Limb (tissue), 2 donors: ENCODE results near the gene VWF.
"Not testable (repeated sequence)": the region's sequence is repeated elsewhere in the genome, so short reads cannot be mapped to it uniquely, and the experiment has no call there.

Experiments
- DNase-seq, 2 donors: peaks; one replicate each; pipeline ENCODE4 v3.0.0-alpha.2; 2016; ENCODE audit errors: extremely low spot score in 2 of 2

The VWF gene

DNA sequence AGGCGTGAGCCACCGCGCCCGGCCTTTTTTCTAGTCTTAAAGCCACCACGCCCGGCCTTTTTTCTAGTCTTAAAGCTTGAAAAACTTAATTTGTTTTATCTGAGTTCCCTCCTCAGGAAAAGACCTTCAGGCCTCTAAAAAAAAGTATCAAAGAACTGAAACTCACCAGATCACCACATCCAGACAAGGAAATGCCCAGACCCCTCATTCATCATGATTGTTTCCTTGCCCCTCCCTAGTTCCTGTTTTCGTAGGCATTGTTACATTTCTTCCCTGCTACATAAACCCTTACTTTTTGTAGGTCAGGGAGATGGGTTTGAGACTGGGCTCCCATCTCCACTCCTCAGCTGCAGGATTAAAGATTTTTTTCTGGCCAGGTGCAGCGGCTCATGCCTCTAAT is 21.1 kb upstream of the VWF start:
- DNase-seq = no peak

DNA sequence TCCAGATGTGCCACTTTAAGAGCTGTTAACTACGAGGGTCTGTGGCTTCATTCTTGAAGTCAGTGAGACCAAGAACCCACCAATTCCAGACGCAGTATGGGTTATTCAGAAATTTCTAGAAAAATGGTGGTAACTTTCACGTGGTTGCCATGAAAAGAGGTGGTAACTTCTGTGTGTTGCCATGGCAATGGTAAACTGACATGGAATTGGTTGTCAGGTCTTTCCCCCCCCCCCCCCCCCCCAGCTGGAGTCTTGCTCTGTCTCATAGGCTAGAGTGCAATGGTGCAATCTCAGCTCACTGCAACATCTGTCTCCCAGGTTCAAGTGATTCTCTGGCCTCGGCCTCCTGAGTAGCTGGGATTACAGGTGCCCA is 18.8 kb upstream of the VWF start:
- DNase-seq = no peak

DNA sequence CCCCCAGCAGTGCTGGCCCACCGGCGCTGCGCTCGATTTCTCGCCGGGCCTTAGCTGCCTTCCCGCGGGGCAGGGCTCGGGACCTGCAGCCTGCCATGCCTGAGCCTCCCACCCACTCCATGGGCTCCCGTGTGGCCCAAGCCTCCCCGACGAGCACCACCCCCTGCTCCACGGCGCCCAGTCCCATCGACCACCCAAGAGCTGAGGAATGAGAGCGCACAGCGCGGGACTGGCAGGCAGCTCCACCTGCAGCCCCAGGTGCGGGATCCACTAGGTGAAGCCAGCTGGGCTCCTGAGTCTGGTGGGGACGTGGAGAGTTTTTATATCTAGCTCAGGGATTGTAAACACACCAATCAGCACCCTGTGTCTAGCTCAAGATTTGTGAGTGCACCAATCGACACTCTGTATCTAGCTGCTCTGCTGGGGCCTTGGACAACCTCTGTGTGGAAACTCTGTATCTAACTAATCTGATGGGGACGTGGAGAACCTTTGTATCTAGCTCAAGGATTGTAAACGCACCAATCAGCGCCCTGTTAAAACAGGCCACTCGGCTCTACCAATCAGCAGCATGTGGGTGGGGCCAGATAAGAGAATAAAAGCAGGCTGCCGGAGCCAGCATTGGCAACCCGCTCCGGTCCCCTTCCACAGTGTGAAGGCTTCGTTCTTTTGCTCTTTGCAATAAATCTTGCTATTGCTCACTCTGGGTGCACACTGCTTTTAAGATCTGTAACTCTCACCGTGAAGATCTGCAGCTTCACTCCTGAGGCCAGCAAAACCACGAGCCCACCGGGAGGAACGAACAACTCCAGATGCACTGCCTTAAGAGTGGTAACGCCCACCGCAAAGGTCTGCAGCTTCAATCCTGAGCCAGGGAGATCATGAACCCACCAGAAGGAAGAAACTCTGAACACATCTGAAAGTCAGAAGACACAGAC is 18.2 kb upstream of the VWF start:
- not testable (repeated sequence) for DNase-seq

DNA sequence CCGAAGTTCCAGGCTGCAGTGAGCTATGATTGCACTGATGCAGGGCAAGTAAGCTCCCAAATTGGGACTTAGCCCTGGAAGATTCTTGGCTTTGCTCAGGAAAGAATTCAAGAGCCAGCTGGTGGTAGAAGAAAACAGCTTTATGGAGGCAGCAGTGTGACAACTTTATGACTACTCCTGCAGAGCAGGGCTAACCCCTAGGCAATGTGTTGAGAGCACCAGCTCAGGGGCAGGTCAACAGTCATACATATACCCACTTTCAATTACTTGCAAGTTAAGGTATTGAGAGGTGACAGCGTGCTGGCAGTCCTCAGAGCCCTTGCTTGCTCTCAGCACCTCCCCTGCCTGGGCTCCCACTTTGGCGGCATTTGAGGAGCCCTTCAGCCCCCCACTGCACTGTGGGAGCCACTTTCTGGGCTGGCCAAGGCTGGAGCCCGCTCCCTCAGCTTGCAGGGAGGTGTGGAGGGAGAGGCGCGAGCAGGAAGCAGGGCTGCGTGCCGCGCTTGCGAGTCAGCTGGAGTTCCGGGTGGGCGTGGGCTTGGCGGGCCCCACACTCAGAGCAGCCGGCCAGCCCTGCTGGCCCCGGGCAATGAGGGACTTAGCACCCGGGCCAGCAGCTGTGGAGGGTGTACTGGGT is 17.4 kb upstream of the VWF start:
- DNase-seq = not testable (repeated sequence)

DNA sequence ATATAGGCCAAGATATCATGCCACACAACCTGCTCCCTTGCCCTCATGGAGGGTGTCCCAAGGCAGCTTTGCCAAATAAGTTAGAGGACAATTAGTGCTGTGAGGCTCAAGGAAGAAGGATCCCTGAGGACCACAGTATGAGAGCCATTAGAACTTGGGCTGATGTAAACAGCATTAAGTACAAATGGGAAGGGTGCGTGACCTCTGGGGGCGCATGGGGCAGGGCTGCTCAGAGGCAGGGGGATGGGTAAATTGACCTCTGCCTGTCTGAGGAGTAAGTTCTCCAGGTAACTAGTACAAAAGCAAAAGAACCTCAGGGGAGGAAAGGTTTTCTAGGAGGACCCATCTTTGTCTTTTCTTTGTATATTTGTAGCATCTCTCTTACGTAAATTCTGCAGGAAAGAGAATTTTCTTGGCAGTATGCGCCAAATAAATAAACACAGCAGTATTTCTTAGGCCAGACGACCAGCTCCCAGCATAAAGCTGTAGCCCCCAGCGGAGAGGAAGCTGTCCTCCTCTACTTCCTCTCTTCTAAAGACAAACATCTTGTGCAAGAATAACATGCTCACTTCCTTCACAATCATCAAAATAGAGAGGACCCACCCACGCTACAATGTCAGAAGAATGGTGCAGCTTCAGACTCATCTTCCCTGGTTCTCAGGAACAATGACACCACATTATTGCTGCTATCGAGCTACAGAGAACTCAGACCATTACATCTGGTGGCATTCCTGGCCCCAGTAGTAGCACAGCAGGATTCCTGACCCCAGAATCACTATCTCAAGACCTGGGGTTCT is 16.4 kb upstream of the VWF start:
- no peak for DNase-seq

DNA sequence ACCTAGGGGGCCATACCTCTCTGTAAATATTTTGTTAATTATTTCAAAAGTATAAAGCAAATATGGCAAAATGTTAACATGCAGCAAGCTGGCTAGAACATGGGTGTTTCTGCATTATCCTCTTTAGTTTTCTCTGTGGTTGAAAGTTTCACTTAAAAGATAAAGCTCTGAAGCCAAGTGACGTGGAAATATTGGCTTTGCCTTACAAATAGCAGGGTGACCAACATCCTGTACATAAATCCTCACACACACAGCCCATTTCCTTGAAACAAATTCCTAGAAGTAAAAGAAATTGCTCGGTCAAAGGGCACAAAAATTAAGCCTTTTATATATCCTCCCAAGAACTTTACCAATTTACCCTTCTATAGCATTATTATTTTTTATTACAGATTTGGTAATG is 10.6 kb upstream of the VWF start:
- DNase-seq = no peak

DNA sequence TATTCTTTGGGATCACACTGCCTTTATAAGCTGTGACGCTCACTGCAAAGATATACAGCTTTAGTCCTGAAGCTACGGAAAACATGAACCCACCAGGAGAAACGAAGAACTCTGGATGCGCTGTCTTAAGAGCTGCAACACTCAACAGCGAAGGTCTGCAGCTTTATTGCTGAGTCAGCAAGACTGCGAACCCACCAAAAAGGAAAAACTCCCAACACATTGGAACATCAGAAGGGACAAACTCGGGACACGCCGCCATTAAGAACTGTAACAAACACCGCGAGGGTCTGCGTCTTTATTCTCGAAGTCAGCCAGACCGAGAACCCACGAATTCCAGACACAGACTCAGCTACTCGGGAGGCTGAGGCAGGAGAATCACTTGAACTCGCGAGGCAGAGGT is 9.2 kb upstream of the VWF start:
- DNase-seq = no peak

DNA sequence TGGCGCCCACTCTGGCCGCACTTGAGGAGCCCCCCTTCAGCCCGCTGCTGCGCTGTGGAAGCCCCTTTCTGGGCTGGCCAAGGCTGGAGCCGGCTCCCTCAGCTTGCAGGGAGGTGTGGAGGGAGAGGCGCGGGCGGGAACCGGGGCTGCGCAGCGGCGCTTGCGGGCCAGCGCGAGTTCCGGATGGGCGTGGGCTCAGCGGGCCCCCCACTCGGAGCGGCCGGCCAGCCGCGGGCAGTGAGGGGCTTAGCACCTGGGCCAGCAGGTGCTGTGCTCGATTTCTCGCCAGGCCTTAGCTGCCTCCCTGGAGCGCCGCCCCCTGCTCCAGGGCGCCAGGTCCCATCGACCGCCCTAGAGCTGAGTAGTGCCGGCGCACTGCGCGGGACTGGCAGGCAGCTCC is 8.0 kb upstream of the VWF start:
- no peak for DNase-seq

DNA sequence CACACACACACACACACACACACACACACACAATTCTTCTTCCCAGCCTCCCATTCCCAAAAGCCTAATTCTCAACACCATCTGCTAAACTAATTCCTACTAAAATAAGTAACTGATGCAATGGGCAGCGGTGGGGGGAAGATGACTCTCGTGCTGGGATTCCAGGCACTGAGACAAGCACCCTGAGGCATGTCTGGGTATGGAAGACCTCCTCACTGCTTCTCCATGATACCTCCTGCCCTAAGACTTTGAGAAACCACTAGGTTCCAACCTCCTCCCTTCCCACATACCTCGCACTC is 789 bp upstream of the VWF start:
- no peak for DNase-seq

DNA sequence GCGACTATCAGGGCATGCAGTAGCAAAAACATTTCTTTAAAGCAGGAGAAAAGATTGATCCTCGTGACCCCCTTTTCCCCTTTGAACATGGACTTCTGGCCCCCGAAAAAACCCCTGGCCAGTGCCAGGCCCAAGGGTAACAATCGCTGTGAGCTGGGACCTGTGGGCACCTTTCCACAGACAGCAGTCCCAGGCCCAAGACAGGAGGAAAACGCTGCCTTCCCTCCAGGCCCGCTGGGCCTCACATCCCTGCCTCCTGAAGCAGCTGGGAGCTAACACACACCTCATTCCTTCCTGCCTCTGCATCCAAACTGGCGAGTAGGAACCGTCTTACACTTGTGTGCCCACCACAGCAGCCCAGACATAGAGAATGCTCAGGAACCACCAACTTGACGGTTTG is 1.2 kb downstream of the VWF start:
- DNase-seq = no peak

DNA sequence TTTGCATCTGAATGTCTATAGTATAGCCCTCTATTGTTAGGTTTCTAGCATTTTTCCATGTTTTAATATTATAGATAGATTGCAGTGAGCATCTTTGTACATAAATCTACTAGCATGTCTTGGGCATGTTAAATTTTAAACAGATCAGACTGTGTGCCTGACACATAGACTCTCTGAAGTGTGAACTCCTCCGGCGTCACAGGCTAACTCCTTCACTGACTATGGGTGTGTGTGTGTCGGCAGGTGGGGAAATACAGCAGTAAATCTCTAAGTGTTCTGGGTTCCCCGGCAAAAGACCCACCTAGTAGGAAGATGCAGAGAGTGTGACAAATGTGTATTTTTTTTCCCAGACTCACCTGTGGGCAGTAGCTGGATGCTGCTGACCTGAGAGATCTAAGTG is 2.3 kb downstream of the VWF start:
- DNase-seq = no peak

DNA sequence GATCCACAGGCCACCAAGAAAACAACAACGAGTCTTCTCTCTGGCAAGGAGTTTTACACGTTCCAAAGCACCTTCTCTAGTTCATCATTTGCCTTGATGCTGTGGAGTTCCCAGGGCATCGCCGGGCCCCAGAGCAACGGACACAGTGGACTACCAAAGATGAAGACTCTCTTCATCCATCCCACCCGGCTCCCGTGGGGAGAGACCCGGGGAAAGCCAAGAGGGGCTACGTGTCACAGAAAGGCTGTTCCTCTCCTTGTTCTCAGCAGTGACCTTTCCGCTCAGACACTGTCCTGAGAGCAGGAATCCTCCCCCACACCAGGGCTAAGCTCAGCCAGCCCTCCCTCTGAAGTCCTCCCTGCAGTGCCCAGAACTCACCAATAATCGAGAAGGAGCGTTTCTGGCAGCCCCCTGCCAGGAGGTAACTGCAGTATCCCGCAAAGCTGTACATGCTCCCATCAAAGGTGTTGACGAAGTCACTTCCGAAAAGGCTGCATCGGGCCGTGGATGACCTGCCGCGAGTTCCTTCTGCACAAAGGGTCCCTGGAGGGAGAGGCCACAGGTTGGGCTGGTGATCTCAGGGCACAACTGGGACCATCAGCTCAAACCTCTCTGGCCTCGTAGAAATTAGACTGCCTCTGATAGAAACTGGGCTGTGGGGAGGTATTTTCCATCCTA is 3.5 kb downstream of the VWF start:
- DNase-seq = no peak

DNA sequence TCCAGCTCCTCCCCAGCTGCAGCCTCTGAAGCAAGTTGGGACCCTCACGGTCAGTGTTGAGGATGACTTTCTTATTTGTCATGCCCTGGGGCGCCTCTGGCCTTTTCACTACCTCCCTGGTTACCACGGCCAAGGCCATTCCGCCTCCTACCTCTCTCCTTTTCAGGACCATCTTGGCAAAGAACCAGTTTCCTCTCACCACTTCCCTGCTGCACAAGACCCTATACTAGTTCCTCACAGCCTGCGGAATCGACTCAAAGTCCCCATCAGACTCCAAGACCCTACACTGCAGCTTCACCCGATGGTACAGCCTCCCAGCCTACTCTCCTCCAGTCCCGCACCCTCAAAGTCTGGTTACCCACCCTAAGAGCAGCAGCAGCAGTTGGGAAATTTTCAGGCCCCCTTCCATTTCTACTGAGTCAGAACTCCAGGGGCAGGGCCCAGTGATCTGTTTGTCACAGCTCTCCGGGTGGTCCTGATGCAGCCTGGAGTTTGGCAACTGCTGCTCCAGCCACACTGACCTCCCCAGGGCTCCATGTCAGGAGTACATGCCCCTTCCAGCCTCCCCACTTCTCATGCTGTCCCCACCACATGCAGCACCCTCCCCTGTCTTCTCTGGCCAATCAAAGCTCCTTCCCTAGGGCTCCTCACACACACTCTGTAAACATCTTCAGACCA is 5.4 kb downstream of the VWF start:
- no peak for DNase-seq

DNA sequence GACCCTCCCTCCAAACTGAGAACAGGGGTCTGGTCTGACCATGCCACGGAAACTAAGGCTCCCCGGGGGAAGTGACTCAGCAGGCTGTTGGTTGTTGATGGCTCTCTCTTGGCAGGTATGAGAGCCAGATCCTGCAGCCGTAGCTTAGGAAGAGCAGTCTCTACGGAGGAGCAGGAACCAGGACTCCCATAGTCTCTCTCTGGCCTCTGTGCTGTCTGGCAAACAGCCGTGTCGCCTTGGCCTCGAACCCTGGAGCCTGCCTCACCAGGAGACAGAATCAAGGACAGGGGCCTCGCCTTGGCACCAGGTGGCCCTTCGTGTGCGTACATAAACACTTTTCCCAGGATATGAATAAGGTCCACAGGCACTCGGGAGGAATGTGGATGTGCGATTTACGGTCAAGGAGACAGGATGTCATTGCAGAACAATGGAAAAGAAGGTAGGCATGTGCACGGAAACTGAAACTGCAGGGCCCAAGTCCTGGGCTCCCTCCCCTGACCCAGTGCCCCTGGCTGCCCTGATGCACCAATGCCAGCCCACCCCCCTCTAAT is 7.9 kb downstream of the VWF start:
- DNase-seq = no peak

DNA sequence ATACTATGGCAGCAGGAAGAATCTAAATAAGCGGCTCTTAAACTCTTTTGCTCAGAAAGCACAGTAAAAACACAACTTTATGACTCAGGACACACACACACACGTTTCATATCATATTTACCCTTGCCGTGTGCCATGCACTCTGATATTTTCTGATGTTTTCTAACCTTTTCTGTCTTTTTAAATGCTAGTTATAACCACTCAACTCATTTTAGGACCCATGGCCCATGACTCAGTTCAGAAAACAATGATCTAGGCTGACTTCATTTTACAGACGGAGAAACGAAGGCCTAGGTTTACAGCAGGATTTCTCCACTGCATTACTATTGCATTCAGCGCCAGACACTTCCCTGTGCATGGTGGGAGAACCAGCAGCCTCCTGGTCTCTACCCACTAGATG is 9.1 kb downstream of the VWF start:
- DNase-seq = no peak

DNA sequence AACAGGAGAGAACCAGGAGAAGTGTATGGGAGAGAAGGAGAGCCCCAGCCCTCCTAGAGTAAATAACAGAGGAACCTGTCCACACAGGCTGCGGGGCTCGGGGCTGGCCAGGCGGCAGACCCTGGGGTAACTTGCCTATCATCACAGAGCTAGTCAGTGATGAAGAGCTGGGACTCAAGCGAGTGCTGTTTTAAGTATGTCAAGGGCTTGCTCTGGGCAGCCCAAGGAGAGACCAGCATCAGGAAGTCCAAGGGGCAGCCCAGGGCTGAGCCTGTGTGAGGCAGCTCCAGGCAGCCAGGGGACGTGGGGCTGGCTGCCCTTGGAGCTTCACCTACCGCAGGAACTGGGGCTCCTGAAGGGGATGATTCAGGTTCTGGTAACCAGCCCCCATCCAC is 10.0 kb downstream of the VWF start:
- DNase-seq = no peak

DNA sequence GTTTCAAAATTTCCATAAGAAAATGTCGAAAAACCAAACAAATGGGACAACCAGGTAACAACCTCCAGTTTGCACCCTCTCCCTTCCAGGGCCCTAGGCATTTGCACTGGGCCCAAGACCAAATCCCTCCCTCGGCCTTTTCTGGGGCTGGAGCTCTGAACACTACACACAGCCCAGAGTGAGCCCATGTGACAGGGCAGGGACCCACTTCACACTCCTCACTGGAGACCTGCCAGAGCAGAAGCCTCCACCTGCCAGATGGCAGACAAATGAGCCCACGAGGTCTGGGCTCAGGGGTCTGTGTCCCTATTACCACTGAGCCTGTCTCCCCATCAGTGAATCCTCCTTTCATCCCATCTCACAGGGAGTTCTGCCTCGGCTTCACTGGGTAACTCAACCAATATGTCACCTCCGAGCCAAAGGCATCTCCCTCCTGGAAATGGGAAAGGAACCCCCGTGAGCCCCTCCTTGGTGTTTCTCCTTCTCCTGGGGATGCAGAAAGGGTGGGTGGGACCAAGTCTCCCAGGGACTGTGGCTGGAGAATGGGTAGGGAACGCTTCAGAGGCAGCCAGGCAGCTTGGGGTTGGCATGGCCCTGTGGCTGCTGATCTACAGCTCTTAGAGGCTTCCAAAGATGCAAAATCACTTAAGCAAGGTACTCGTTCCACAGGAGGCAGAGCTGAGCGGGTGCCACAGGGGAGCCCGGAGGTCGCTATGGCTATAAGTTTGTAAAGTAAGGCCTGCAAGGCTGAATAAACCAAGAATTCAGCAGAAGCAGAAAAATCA is 10.6 kb downstream of the VWF start:
- DNase-seq = no peak

DNA sequence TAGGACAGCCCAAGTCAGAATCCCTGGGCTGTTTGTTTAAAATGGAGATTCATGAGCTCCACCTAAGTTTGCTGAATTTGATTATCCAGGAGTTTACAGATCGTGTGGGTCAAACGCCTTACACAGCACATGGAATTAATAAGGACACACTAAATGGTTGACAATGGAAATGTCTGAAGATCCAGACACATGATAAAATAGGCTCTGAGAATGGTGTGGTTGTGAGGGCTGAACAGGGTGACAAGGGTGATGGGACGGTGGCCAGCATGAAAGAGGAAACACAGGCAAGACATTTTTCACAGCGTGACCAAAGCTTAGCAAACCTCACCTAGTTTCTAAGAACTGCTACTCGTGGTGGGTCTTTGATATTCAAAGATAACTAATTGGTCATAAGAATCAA is 12.5 kb downstream of the VWF start:
- no peak for DNase-seq

DNA sequence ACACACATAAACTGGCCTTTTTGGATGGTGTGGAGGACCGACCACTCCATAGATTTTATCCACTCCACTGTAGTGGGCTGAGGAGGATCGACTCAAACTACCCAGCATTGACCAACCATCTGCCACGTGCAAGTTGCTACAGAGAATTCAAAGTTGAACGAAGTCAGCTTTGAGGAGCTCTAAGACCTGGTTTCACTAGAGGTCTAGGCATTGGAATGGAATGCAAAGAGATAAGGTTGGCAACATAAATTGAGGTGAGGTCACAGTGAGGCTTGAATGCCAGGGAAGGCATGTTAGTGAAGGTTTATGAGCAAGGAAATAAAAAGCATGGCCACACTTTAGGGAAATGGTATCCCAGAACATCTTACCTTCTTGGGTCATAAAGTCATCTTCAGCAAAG is 14.5 kb downstream of the VWF start:
- no peak for DNase-seq

DNA sequence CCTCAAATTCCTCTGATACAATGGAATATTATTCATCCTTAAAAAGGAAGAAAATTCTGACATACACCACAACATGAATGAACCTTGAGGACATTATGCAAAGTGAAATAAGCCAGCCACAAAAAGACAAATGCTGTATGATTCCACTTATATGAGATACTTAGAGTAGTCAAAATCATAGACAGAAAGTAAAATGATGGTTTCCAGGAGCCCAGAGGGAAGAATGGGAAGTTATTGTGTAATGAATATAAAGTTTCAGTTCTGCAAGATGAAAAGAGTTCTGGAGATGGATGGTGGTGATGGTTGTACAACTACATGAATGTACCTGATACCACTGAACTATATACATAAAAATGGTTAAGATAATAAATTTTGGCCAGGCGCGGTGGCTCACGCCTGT is 18.3 kb downstream of the VWF start:
- DNase-seq = no peak
